GM12865 (cell line): ENCODE results near the gene TNS3.

Experiments used
- DNase-seq: peaks from one replicate; pipeline ENCODE4 v3.0.0; 2010; ENCODE audit warnings: low read depth
- H3K4me3 ChIP-seq: 2 replicates; pipeline ENCODE4 v1.5.1; 2011; ENCODE audit warnings: mild to moderate bottlenecking, low read depth, low read length, control low read depth
- CTCF ChIP-seq: IDR thresholded peaks from 2 replicates; pipeline ENCODE4 v1.5.1; 2011; ENCODE audit warnings: low read length, control low read depth, low read depth, inconsistent platforms; ENCODE audit not compliant: insufficient read depth; ENCODE audit errors: missing control alignments

Gene TNS3

GRCh38 chr7:47512481-47513176, 69.3 kb downstream of the TNS3 start:
- TF ChIP-seq CTCF, result no peak
- no peak overlapping the region for H3K4me3 ChIP-seq
- no peak for DNase-seq

- H3K4me3 ChIP-seq, result no peak overlapping the region
- DNase-seq, result no peak
- TF ChIP-seq CTCF, result no peak
Measured at GRCh38 chr7:47511699-47512370, 70.1 kb downstream of the TNS3 start.

- TF ChIP-seq CTCF, result no peak
- DNase-seq, result no peak
Measured at GRCh38 chr7:47510786-47511185, 71.1 kb downstream of the TNS3 start.

GRCh38 chr7:47510192-47510591, 71.7 kb downstream of the TNS3 start:
- no peak overlapping the region for H3K4me3 ChIP-seq
- no peak for TF ChIP-seq CTCF
- no peak for DNase-seq

More at GRCh38 chr7:47510786-47511185, 71.1 kb downstream of the TNS3 start:
- no peak overlapping the region for H3K4me3 ChIP-seq

- no peak for DNase-seq
- no peak for TF ChIP-seq CTCF
- no peak overlapping the region for H3K4me3 ChIP-seq
Measured at GRCh38 chr7:47509571-47509970, 72.3 kb downstream of the TNS3 start.

GRCh38 chr7:47508389-47509380, 73.2 kb downstream of the TNS3 start:
- TF ChIP-seq CTCF, result no peak
- H3K4me3 ChIP-seq, result no peak overlapping the region
- no peak for DNase-seq
